ENCODE results near the gene ENHO. TPM values are rescaled to one million over a fixed set of nuclear protein-coding genes. Genes with fewer than 3 reads are reported as not detected.

Gene ENHO
- total and polyA plus RNA-seq, 12 donors = 0.24 to 1.6 (median 0.88) TPM; not detected in 7

- Histone ChIP-seq H3K9me3 (replicated peaks in 1 of 3) (no peaks in the 10 kb centered on the region), H3K4me3 (no peak overlapping the region), H3K27me3 (no peaks in the 10 kb centered on the region), H3K36me3 (replicated peaks in 1 of 2) (no peaks in the 10 kb centered on the region), H3K27ac (no peak overlapping the region), H3K4me1 (replicated peaks in 1 of 2) (no peaks in the 10 kb centered on the region)
- 63 to 79% (median 71%) methylated on average over 2 of the region's 2 CpGs for WGBS, 4 donors
- intact Hi-C loops (cut with DNase I) = no loop called here
- no peak for TF ChIP-seq CTCF (IDR thresholded peaks at IDR 0.05)
- no peak for TF ChIP-seq POLR2A (IDR thresholded peaks at IDR 0.05)
- no peak for DNase-seq
Observed at GRCh38 chr9:34499076-34499475, 23.7 kb downstream of the ENHO start.

GRCh38 chr9:34498553-34498952 lies 24.2 kb downstream of the ENHO start:
- H3K27ac ChIP-seq = no peak overlapping the region
- 45 to 69% (median 56%) methylated on average over 2 to 3 of the region's 3 CpGs for WGBS, 4 donors
- H3K27me3 ChIP-seq = no peaks in the 10 kb centered on the region
- TF ChIP-seq CTCF (IDR thresholded peaks at IDR 0.05) (no peak), POLR2A (IDR thresholded peaks at IDR 0.05) (no peak)
- H3K36me3 ChIP-seq (replicated peaks in 1 of 2) = no peaks in the 10 kb centered on the region
- H3K4me3 ChIP-seq = no peak overlapping the region
- H3K4me1 ChIP-seq (replicated peaks in 1 of 2) = no peaks in the 10 kb centered on the region
- DNase-seq = no peak
- H3K9me3 ChIP-seq (replicated peaks in 1 of 3) = no peaks in the 10 kb centered on the region
- intact Hi-C loops (cut with DNase I) = no loop called here

- intact Hi-C loops (cut with DNase I) = no loop called here
- Histone ChIP-seq H3K36me3 (replicated peaks in 1 of 2) (no peaks in the 10 kb centered on the region), H3K9me3 (replicated peaks in 1 of 3) (no peaks in the 10 kb centered on the region), H3K27ac (no peak overlapping the region), H3K4me3 (no peak overlapping the region), H3K4me1 (replicated peaks in 1 of 2) (no peaks in the 10 kb centered on the region), H3K27me3 (no peaks in the 10 kb centered on the region)
- 66 to 81% (median 78%) methylated on average over 6 of the region's 6 CpGs for WGBS, 4 donors
- DNase-seq = no peak
- no peak for TF ChIP-seq CTCF (IDR thresholded peaks at IDR 0.05)
Observed at GRCh38 chr9:34496149-34496712, 26.6 kb downstream of the ENHO start.

- H3K9me3 ChIP-seq (replicated peaks in 1 of 3) = no peaks in the 10 kb centered on the region
- intact Hi-C loops (cut with DNase I) = no loop called here
- no peak overlapping the region for H3K4me3 ChIP-seq
- no peaks in the 10 kb centered on the region for H3K27me3 ChIP-seq
- 31 to 45% (median 36%) methylated on average over 7 to 8 of the region's 8 CpGs for WGBS, 4 donors
- H3K36me3 ChIP-seq (replicated peaks in 1 of 2) = no peaks in the 10 kb centered on the region
- DNase-seq = peak; percentile 50 to 70 (median 59)
- TF ChIP-seq CTCF (IDR thresholded peaks at IDR 0.05) (no peak), POLR2A (IDR thresholded peaks at IDR 0.05) (no peak)
- no peaks in the 10 kb centered on the region for H3K4me1 ChIP-seq (replicated peaks in 1 of 2)
- H3K27ac ChIP-seq = no peak overlapping the region
Observed at GRCh38 chr9:34493972-34494535, 28.7 kb downstream of the ENHO start.

Data from adrenal gland (tissue), 12 donors.